IMR-90 (cell line): ENCODE data around the gene CNTLN. TPM values are rescaled to one million over a fixed set of nuclear protein-coding genes. Genes with fewer than 3 reads are reported as not detected.
"Not testable (repeated sequence)": the region's sequence is repeated elsewhere in the genome, so short reads cannot be mapped to it uniquely, and the experiment has no call there.

Experiments
- ATAC-seq: fragments of 200-7000 bp; cut with Tn5 transposase; 2 replicates; pipeline ENCODE4 v1.9.1; 2020; ENCODE audit warnings: low read depth, mild to moderate bottlenecking, moderate library complexity
- BruUV-seq: library from RNA; stranded (reverse); fragments of 400-500 nt; replicated peaks from 2 replicates; lab custom pipeline; 2021; lab: Mats Ljungman, UMichigan
- CTCF ChIA-PET: fragments of 300-600 bp; formaldehyde crosslinking; extraction: SDS; loops from one replicate; lab custom pipeline; 2021; ENCODE audit warnings: antibody characterized with exemption; lab: Yijun Ruan, JAX
- POLR2A ChIA-PET: fragments of 300-600 bp; sonication (Branson Sonifier 250); formaldehyde crosslinking; loops from one replicate; lab custom pipeline; 2022; ENCODE audit warnings: antibody characterized with exemption; ENCODE audit not compliant: unreplicated experiment; lab: Charles Lee
- DNase-seq: peaks from one replicate; pipeline ENCODE4 v3.0.0; 2013
- H2AFZ ChIP-seq: replicated peaks from 2 replicates; pipeline ENCODE3; 2013; ENCODE audit warnings: low read length, mild to moderate bottlenecking; ENCODE audit not compliant: poor library complexity
- H2AK5ac ChIP-seq: 2 replicates; pipeline ENCODE4 v1.6.1; 2013; ENCODE audit warnings: low read depth, low read length, inconsistent platforms
- H2AK9ac ChIP-seq: replicated peaks from 2 replicates; pipeline ENCODE3; 2013; ENCODE audit warnings: mild to moderate bottlenecking, low read depth, low read length, moderate library complexity; ENCODE audit not compliant: poor library complexity
- H2BK120ac ChIP-seq: 2 replicates; pipeline ENCODE4 v1.6.1; 2013; ENCODE audit warnings: low read depth, low read length, inconsistent platforms
- H2BK15ac ChIP-seq: 3 replicates; pipeline ENCODE4 v1.6.1; 2013; ENCODE audit warnings: low read depth, low read length, inconsistent platforms
- H2BK20ac ChIP-seq: 2 replicates; pipeline ENCODE4 v1.6.1; 2013; ENCODE audit warnings: low read depth, mild to moderate bottlenecking, inconsistent platforms, low read length, moderate library complexity
- H2BK5ac ChIP-seq: 2 replicates; pipeline ENCODE4 v1.6.1; 2013; ENCODE audit warnings: mild to moderate bottlenecking, low read depth, low read length, inconsistent platforms; ENCODE audit not compliant: poor library complexity, severe bottlenecking
- H3K14ac ChIP-seq: replicated peaks from 2 replicates; pipeline ENCODE4 v1.6.1; 2013; ENCODE audit warnings: low read depth, low read length, inconsistent platforms
- H3K18ac ChIP-seq: 2 replicates; pipeline ENCODE4 v1.6.1; 2013; ENCODE audit warnings: low read depth, low read length, control low read depth
- H3K23ac ChIP-seq: 2 replicates; pipeline ENCODE4 v1.6.1; 2013; ENCODE audit warnings: low read depth, low read length, inconsistent platforms
- H3K27ac ChIP-seq: 2 replicates; pipeline ENCODE4 v1.5.1; 2013; ENCODE audit warnings: mild to moderate bottlenecking, control low read depth, low read length; ENCODE audit not compliant: insufficient read depth
- H3K27me3 ChIP-seq: 2 replicates; pipeline ENCODE4 v1.6.1; 2013; ENCODE audit warnings: low read length; ENCODE audit not compliant: control insufficient read depth, insufficient read depth
- H3K36me3 ChIP-seq: 2 replicates; pipeline ENCODE4 v1.6.1; 2013; ENCODE audit warnings: low read length, mixed read lengths; ENCODE audit not compliant: control insufficient read depth, insufficient read depth
- H3K4ac ChIP-seq: 2 replicates; pipeline ENCODE4 v1.6.1; 2013; ENCODE audit warnings: low read depth, low read length, inconsistent platforms
- H3K4me1 ChIP-seq: 2 replicates; pipeline ENCODE4 v1.6.1; 2013; ENCODE audit warnings: low read length, mixed read lengths; ENCODE audit not compliant: control insufficient read depth, insufficient read depth
- H3K4me2 ChIP-seq: 2 replicates; pipeline ENCODE4 v1.6.1; 2013; ENCODE audit warnings: low read depth, mild to moderate bottlenecking, control low read depth, low read length, moderate library complexity
- H3K4me3 ChIP-seq: 2 replicates; pipeline ENCODE4 v1.5.1; 2013; ENCODE audit warnings: low read depth, mild to moderate bottlenecking, control low read depth, low read length, moderate library complexity; ENCODE audit not compliant: insufficient read depth
- H3K56ac ChIP-seq: 2 replicates; pipeline ENCODE4 v1.6.1; 2013; ENCODE audit warnings: low read length, inconsistent platforms; ENCODE audit not compliant: insufficient read depth; ENCODE audit errors: extremely low read depth
- H3K79me1 ChIP-seq, 2 experiments: 2 replicates each; pipeline ENCODE4 v1.6.1; 2013; ENCODE audit warnings: low read length in 2 of 2, inconsistent platforms in 1 of 2, low read depth in 1 of 2
- H3K9ac ChIP-seq: 2 replicates; pipeline ENCODE4 v1.6.1; 2013; ENCODE audit warnings: low read depth, low read length, control low read depth
- H3K9me1 ChIP-seq: 2 replicates; pipeline ENCODE4 v1.6.1; 2013; ENCODE audit warnings: low read length, inconsistent platforms; ENCODE audit not compliant: insufficient read depth
- H3K9me3 ChIP-seq: 2 replicates; pipeline ENCODE4 v1.6.1; 2013; ENCODE audit warnings: low read length; ENCODE audit not compliant: control insufficient read depth, insufficient read depth
- H4K20me1 ChIP-seq: 2 replicates; pipeline ENCODE4 v1.6.1; 2013; ENCODE audit warnings: low read length, inconsistent platforms; ENCODE audit not compliant: insufficient read depth
- H4K5ac ChIP-seq: 2 replicates; pipeline ENCODE4 v1.6.1; 2013; ENCODE audit warnings: mild to moderate bottlenecking, low read depth, low read length, control low read depth
- H4K8ac ChIP-seq, 2 experiments: 2 replicates each; pipeline ENCODE4 v1.6.1; 2013; ENCODE audit warnings: low read depth in 2 of 2, low read length in 2 of 2, control low read depth in 1 of 2, inconsistent platforms in 1 of 2
- H4K91ac ChIP-seq: 2 replicates; pipeline ENCODE4 v1.6.1; 2013; ENCODE audit warnings: low read depth, low read length, inconsistent platforms; ENCODE audit not compliant: insufficient read depth
- MAFK ChIP-seq: IDR thresholded peaks from 2 replicates; pipeline ENCODE4 v1.6.1; 2012; ENCODE audit warnings: low read depth, low read length, improper control_type of control experiment
- WGBS, 2 experiments: methylation state at CpG; one replicate each; pipeline versions ENCODE4 v1.1.5 to v1.1.7; 2013; ENCODE audit warnings: missing lambda C conversion rate in 2 of 2; ENCODE audit not compliant: insufficient read length in 1 of 2; ENCODE audit errors: extremely low coverage in 2 of 2; 5-methylcytosine and 5-hydroxymethylcytosine counted together
- dilution Hi-C: fragments of 300-500 bp; cut with HindIII; formaldehyde crosslinking; loops from one replicate; pipeline ENCODE4 v1.14.3; 2018; ENCODE audit warnings: low sequenced_read_pairs; ENCODE audit not compliant: unreplicated experiment
- in situ Hi-C: fragments of 300-500 bp; cut with MboI; formaldehyde crosslinking; loops from 3 replicates; pipeline ENCODE4 v1.14.3; 2019; ENCODE audit warnings: low sequenced_read_pairs, inconsistent platforms, mixed read lengths
- intact Hi-C: fragments of 100-400 bp; cut with micrococcal nuclease; formaldehyde crosslinking; loops from 2 replicates; pipeline ENCODE4 v1.10.0; 2022
- polyA plus RNA-seq, 3 experiments: library from polyadenylated mRNA; depleted of rRNA; stranded (reverse); fragments of >200 nt; gene quantifications; 2 replicates each; pipeline ENCODE4 v1.2.3, GENCODE V29; 2012; ENCODE audit warnings: low replicate concordance in 1 of 3
- total RNA-seq: library from RNA; depleted of rRNA; stranded (reverse); fragments of >200 nt; gene quantifications from 2 replicates; pipeline ENCODE4 v1.2.3, GENCODE V29; 2012

Gene CNTLN
- total and polyA plus RNA-seq, 2 of the 4 experiments (the other 2 are of a cell fraction) = 3.8 to 5.9 TPM

GRCh38 chr9:17280350-17281012 is 145.6 kb downstream of the CNTLN start:
- Histone ChIP-seq H3K23ac (no peak overlapping the region), H3K4ac (no peak overlapping the region), H3K14ac (no peak overlapping the region), H3K4me3 (no peak overlapping the region), H2AK9ac (no peak overlapping the region), H3K79me1 (no peaks in the 10 kb centered on the region), H3K36me3 (0 out of 2 replicates have a peak, but pooled peaks cover 2% of the 10 kb centered on the region), H4K20me1 (no peaks in the 10 kb centered on the region), H3K56ac (no peak overlapping the region), H2BK120ac (no peak overlapping the region), H3K4me1 (no peaks in the 10 kb centered on the region), H3K27ac (no peak overlapping the region), H3K18ac (no peak overlapping the region), H3K9ac (no peak overlapping the region), H4K8ac (no peak overlapping the region), H3K27me3 (no peaks in the 10 kb centered on the region), H2AK5ac (no peak overlapping the region), H3K9me1 (no peaks in the 10 kb centered on the region), H3K4me2 (peak overlapping the region; percentile 53; the same call in 1 of the 2 replicates), H2BK5ac (no peak overlapping the region), H4K91ac (no peak overlapping the region), H4K5ac (no peak overlapping the region), H2BK15ac (no peak overlapping the region), H2AFZ (no peak overlapping the region), H2BK20ac (no peak overlapping the region), H3K9me3 (no peaks in the 10 kb centered on the region)
- DNase-seq (peak; percentile 64), ATAC-seq (peak; percentile 69)
- in situ Hi-C loops (no loop called here), intact Hi-C loops (no loop called here), dilution Hi-C loops (no loop called here)
- 60% methylated on average over 1 of the region's 4 CpGs; no CpG with 5 or more reads in 1 of the 2 experiments for WGBS, 2 experiments
- BruUV-seq = no TSS peak
- ChIA-PET POLR2A (no interaction called here), CTCF (no interaction called here)
- TF ChIP-seq MAFK = no peak

GRCh38 chr9:17290673-17291072 is 155.8 kb downstream of the CNTLN start:
- ATAC-seq, H4K5ac ChIP-seq, dilution Hi-C loops, H3K56ac ChIP-seq, H3K4me2 ChIP-seq, H3K79me1 ChIP-seq, H3K4ac ChIP-seq, H3K9ac ChIP-seq, CTCF ChIA-PET, H4K20me1 ChIP-seq, H3K36me3 ChIP-seq, H3K27me3 ChIP-seq, DNase-seq, H2BK20ac ChIP-seq, BruUV-seq, H3K14ac ChIP-seq, H3K4me3 ChIP-seq, intact Hi-C loops, H2BK5ac ChIP-seq, H2AK9ac ChIP-seq, H2BK15ac ChIP-seq, H3K4me1 ChIP-seq, H3K9me1 ChIP-seq, H4K91ac ChIP-seq, H4K8ac ChIP-seq, H3K9me3 ChIP-seq, H2AFZ ChIP-seq, H2BK120ac ChIP-seq, H2AK5ac ChIP-seq, H3K18ac ChIP-seq, H3K23ac ChIP-seq, in situ Hi-C loops, H3K27ac ChIP-seq, POLR2A ChIA-PET: not testable (repeated sequence)
- WGBS, 2 experiments = no CpG with 5 or more reads among the region's 22 CpGs
